ENCODE measurements around the gene GARIN5B. TPM values are rescaled to one million over a fixed set of nuclear protein-coding genes. Genes with fewer than 3 reads are reported as not detected.

GARIN5B gene
- total and polyA plus RNA-seq, 2 of the 13 experiments (the other 11 are each of a cell fraction or from before 2014, with no cell fraction given) = not detected

- TF ChIP-seq ZNF34 (CRISPR knock-in tag; IDR thresholded peaks at IDR 0.05; ENCODE audit: borderline replicate concordance) (no peak), RAD51 (IDR thresholded peaks at IDR 0.05; ENCODE audit: borderline replicate concordance) (no peak)
Measured at GRCh38 chr19:55352040-55352439, 11.0 kb downstream of the GARIN5B start (continued).

GRCh38 chr19:55350620-55351315 lies 12.3 kb downstream of the GARIN5B start:
- POLR2A ChIA-PET = interaction anchor here (0.9 kb wide), 1 partner anchor 17 kb away, joined by 3 read pairs; no protein-coding TSS in a partner anchor

More at GRCh38 chr19:55350620-55351315, 12.3 kb downstream of the GARIN5B start:
- Histone ChIP-seq H3K4me1 (ENCODE audit: insufficient read depth, low read length) (peaks cover 19% of the 10 kb centered on the region), H3K79me2 (ENCODE audit: insufficient read depth, low read length) (no peaks in the 10 kb centered on the region), H3K27me3 (ENCODE audit: control insufficient read depth in 1 of 2, insufficient read depth in 2 of 2, low read length in 2 of 2) (peaks cover 7 to 36% of the 10 kb centered on the region in 2 experiments), H3K27ac (ENCODE audit: extremely low read length, insufficient read depth, low read length) (no peak overlapping the region), H3K9ac (ENCODE audit: insufficient read depth, low read depth, low read length) (no peak overlapping the region), H2AFZ (ENCODE audit: low read length) (no peak overlapping the region), H3K4me2 (ENCODE audit: low read depth, low read length) (no peak overlapping the region), H3K9me3 (ENCODE audit: low read length) (no peaks in the 10 kb centered on the region), H3K36me3 (replicated peaks in 1 of 2; ENCODE audit: control insufficient read depth in 1 of 2, insufficient read depth in 2 of 2, low read length in 2 of 2) (no peaks in the 10 kb centered on the region; a peak in 1 of 5 replicates), H3K4me3 (replicated peaks in 1 of 3; ENCODE audit: insufficient read depth in 1 of 3, low read depth in 2 of 3, low read length in 3 of 3) (no peak overlapping the region), H4K20me1 (ENCODE audit: insufficient read depth, low read length) (0 out of 2 replicates have a peak, but pooled peaks cover 4% of the 10 kb centered on the region)
- DNase-seq (ENCODE audit: low spot score) = no peak
- in situ Hi-C loops (cut with HindIII; ENCODE audit: extremely low pct_ligation_motif_present, low pct_unique_long_range_greater_than_20kb) (no loop called here), intact Hi-C loops (cut with micrococcal nuclease; ENCODE audit: unreplicated experiment) (no loop called here)
- 50% methylated on average over 8 of the region's 11 CpGs for WGBS (ENCODE audit: low lambda C conversion rate)
- CTCF ChIA-PET (ENCODE audit: low intra/inter-chr PET ratio, low total read pairs) = no interaction called here
- FAIRE-seq = no peak
- no TSS peak for BruUV-seq (replicated peaks)
- ATAC-seq = no peak
- no peak for TF ChIP-seq MXD1 (CRISPR knock-in tag; IDR thresholded peaks at IDR 0.05)
- TF ChIP-seq, protein P1, sequence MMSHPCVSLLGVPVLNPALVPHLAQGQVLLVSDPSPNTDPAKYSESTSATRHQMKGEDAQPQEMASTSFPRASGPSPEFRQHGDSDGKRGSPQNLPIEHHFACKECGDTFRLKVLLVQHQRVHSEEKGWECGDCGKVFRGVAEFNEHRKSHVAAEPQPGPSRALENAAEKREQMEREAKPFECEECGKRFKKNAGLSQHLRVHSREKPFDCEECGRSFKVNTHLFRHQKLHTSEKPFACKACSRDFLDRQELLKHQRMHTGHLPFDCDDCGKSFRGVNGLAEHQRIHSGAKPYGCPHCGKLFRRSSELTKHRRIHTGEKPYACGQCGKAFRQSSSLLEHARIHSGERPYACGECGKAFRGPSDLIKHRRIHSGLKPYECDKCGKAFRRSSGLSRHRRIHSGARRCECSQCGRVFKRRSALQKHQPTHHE (CRISPR knock-in tag; IDR thresholded peaks at IDR 0.05; ENCODE audit: borderline replicate concordance) = no peak
- TF ChIP-seq, protein P2, sequence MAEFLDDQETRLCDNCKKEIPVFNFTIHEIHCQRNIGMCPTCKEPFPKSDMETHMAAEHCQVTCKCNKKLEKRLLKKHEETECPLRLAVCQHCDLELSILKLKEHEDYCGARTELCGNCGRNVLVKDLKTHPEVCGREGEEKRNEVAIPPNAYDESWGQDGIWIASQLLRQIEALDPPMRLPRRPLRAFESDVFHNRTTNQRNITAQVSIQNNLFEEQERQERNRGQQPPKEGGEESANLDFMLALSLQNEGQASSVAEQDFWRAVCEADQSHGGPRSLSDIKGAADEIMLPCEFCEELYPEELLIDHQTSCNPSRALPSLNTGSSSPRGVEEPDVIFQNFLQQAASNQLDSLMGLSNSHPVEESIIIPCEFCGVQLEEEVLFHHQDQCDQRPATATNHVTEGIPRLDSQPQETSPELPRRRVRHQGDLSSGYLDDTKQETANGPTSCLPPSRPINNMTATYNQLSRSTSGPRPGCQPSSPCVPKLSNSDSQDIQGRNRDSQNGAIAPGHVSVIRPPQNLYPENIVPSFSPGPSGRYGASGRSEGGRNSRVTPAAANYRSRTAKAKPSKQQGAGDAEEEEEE (CRISPR knock-in tag; IDR thresholded peaks at IDR 0.05; ENCODE audit: borderline replicate concordance) = no peak
